KMS-11 (cell line): Measurements from ENCODE around the gene RTN4R.
"Not testable (repeated sequence)": the region's sequence is repeated elsewhere in the genome, so short reads cannot be mapped to it uniquely, and the experiment has no call there.

Experiments used
- H2AFZ ChIP-seq: fragments of 200-600 bp; sonication (generic); 2 replicates; pipeline ENCODE4 v1.6.1; 2016; ENCODE audit warnings: antibody characterized with exemption, mixed run types, low read depth
- H3K27ac ChIP-seq: fragments of 200-600 bp; sonication (generic); 2 replicates; pipeline ENCODE4 v1.6.1; 2016; ENCODE audit warnings: mild to moderate bottlenecking, mixed run types
- H3K27me3 ChIP-seq: fragments of 200-600 bp; sonication (generic); 2 replicates; pipeline ENCODE4 v1.6.1; 2017; ENCODE audit warnings: mild to moderate bottlenecking, low read depth, mixed run types, moderate library complexity; ENCODE audit not compliant: insufficient read depth
- H3K36me3 ChIP-seq: fragments of 200-600 bp; sonication (generic); 2 replicates; pipeline ENCODE4 v1.6.1; 2017; ENCODE audit warnings: mild to moderate bottlenecking, mixed run types; ENCODE audit not compliant: insufficient read depth
- H3K4me1 ChIP-seq: fragments of 200-600 bp; sonication (generic); 2 replicates; pipeline ENCODE4 v1.6.1; 2016; ENCODE audit warnings: mild to moderate bottlenecking, low read depth, mixed run types; ENCODE audit not compliant: poor library complexity, severe bottlenecking
- H3K4me2 ChIP-seq: fragments of 200-600 bp; sonication (generic); 2 replicates; pipeline ENCODE4 v1.7.0; 2016; ENCODE audit warnings: mild to moderate bottlenecking, mixed run types
- H3K4me3 ChIP-seq: fragments of 200-600 bp; sonication (generic); IDR thresholded peaks from 2 replicates; pipeline ENCODE4 v1.6.1; 2017; ENCODE audit warnings: low read depth, low read length, mixed read lengths; ENCODE audit not compliant: insufficient read depth
- H3K79me2 ChIP-seq: fragments of 200-600 bp; sonication (generic); 2 replicates; pipeline ENCODE4 v1.6.1; 2016; ENCODE audit warnings: low read depth, mixed run types; ENCODE audit not compliant: insufficient read depth
- H3K9ac ChIP-seq: fragments of 200-600 bp; sonication (generic); 2 replicates; pipeline ENCODE4 v1.6.1; 2016; ENCODE audit warnings: mild to moderate bottlenecking, mixed run types
- H4K20me1 ChIP-seq: fragments of 200-600 bp; sonication (generic); 2 replicates; pipeline ENCODE4 v1.6.1; 2016; ENCODE audit warnings: mild to moderate bottlenecking, mixed run types; ENCODE audit not compliant: insufficient read depth
- CTCF ChIP-seq: fragments of 200-600 bp; sonication (generic); conservative IDR thresholded peaks from 2 replicates; pipeline ENCODE4 v1.6.1; 2017; ENCODE audit warnings: low read depth, mild to moderate bottlenecking, antibody characterized with exemption, low read length, moderate library complexity, mixed read lengths

RTN4R gene

GRCh38 chr22:20310180-20310579 lies 42.1 kb upstream of the RTN4R start:
- H2AFZ ChIP-seq, H3K27ac ChIP-seq, H3K9ac ChIP-seq, H3K79me2 ChIP-seq, H3K36me3 ChIP-seq, H3K4me3 ChIP-seq, H3K4me1 ChIP-seq, H4K20me1 ChIP-seq, H3K4me2 ChIP-seq, H3K27me3 ChIP-seq: not testable (repeated sequence)

GRCh38 chr22:20308806-20309650 lies 40.9 kb upstream of the RTN4R start:
- not testable (repeated sequence) for H3K27me3 ChIP-seq, H3K9ac ChIP-seq, H4K20me1 ChIP-seq, H3K4me3 ChIP-seq, H3K27ac ChIP-seq, H3K36me3 ChIP-seq, H3K4me2 ChIP-seq, H3K4me1 ChIP-seq, H3K79me2 ChIP-seq, H2AFZ ChIP-seq

GRCh38 chr22:20307448-20308447 lies 39.6 kb upstream of the RTN4R start:
- not testable (repeated sequence) for H3K9ac ChIP-seq, H3K4me3 ChIP-seq, H3K27me3 ChIP-seq, H4K20me1 ChIP-seq, H3K79me2 ChIP-seq, H3K4me1 ChIP-seq, H3K27ac ChIP-seq, H3K36me3 ChIP-seq, H3K4me2 ChIP-seq, H2AFZ ChIP-seq

GRCh38 chr22:20306646-20307447 lies 38.7 kb upstream of the RTN4R start:
- H3K27ac ChIP-seq, H3K4me1 ChIP-seq, H3K27me3 ChIP-seq, H3K79me2 ChIP-seq, H2AFZ ChIP-seq, H3K36me3 ChIP-seq, H3K9ac ChIP-seq, H4K20me1 ChIP-seq, H3K4me3 ChIP-seq, H3K4me2 ChIP-seq: not testable (repeated sequence)

- no peak overlapping the region for H2AFZ ChIP-seq
- TF ChIP-seq CTCF: no peak
- no peaks in the 10 kb centered on the region for H4K20me1 ChIP-seq
- no peaks in the 10 kb centered on the region for H3K4me1 ChIP-seq
- H3K4me3 ChIP-seq: no peak overlapping the region
- H3K4me2 ChIP-seq: no peak overlapping the region
- peaks cover 3% of the 10 kb centered on the region; the same call in 1 of the 2 replicates for H3K27me3 ChIP-seq
- no peak overlapping the region for H3K9ac ChIP-seq
- no peaks in the 10 kb centered on the region for H3K79me2 ChIP-seq
- H3K27ac ChIP-seq: no peak overlapping the region
- H3K36me3 ChIP-seq: no peaks in the 10 kb centered on the region
Observed at GRCh38 chr22:20305894-20306645, 38.0 kb upstream of the RTN4R start.

- not testable (repeated sequence) for H3K9ac ChIP-seq, H3K27me3 ChIP-seq, H3K36me3 ChIP-seq, H3K27ac ChIP-seq, H3K4me1 ChIP-seq, H3K4me2 ChIP-seq, H4K20me1 ChIP-seq, H3K79me2 ChIP-seq, H3K4me3 ChIP-seq, H2AFZ ChIP-seq
Observed at GRCh38 chr22:20305230-20305893, 37.2 kb upstream of the RTN4R start.
